GM12878 (cell line): Measurements from ENCODE around the gene DPAGT1. TPM values are rescaled to one million over a fixed set of nuclear protein-coding genes. Genes with fewer than 3 reads are reported as not detected.

ENCODE experiments used
- BACH1 ChIP-seq: fragments of 450-650 bp; IDR thresholded peaks from 2 replicates; pipeline ENCODE4 v1.6.1; 2017; ENCODE audit warnings: mild to moderate bottlenecking, borderline replicate concordance
- CREB1 ChIP-seq: IDR thresholded peaks from 2 replicates; pipeline ENCODE4 v1.6.1; 2012; ENCODE audit warnings: low read depth, mild to moderate bottlenecking, inconsistent platforms
- DPF2 ChIP-seq: fragments of 450-650 bp; IDR thresholded peaks from 2 replicates; pipeline ENCODE4 v1.6.1; 2017; ENCODE audit warnings: mild to moderate bottlenecking
- EP300 ChIP-seq, 2 experiments: fragments of 150-350 bp in 1 of 2; IDR thresholded peaks; 2 replicates each; pipeline ENCODE4 v1.6.1; 2011 to 2012; ENCODE audit warnings: low read depth in 2 of 2, low read length in 2 of 2, borderline replicate concordance in 1 of 2, improper control_type of control experiment in 1 of 2, inconsistent platforms in 1 of 2; ENCODE audit not compliant: control insufficient read depth in 1 of 2
- ETV6 ChIP-seq, 2 experiments: fragments of 450-650 bp in 1 of 2; IDR thresholded peaks in 1 of 2; conservative IDR thresholded peaks in 1 of 2; 2 replicates each; pipeline ENCODE4 v1.6.1; 2014; ENCODE audit warnings: antibody characterized with exemption in 1 of 2, borderline replicate concordance in 1 of 2, low read depth in 1 of 2, mild to moderate bottlenecking in 1 of 2, moderate library complexity in 1 of 2
- IKZF2 ChIP-seq, 2 experiments: fragments of 450-650 bp; IDR thresholded peaks; 2 replicates each; pipeline ENCODE4 v1.6.1; 2017; ENCODE audit warnings: mild to moderate bottlenecking in 2 of 2, moderate library complexity in 2 of 2
- PAX8 ChIP-seq: fragments of 450-650 bp; IDR thresholded peaks from 2 replicates; pipeline ENCODE4 v1.6.1; 2017; ENCODE audit warnings: mild to moderate bottlenecking, moderate library complexity
- RBBP5 ChIP-seq: fragments of 200-600 bp; sonication (generic); conservative IDR thresholded peaks from 2 replicates; pipeline ENCODE4 v1.6.1; 2016
- SMAD1 ChIP-seq: fragments of 450-650 bp; IDR thresholded peaks from 2 replicates; pipeline ENCODE4 v1.6.1; 2018; ENCODE audit warnings: mild to moderate bottlenecking, low read depth; ENCODE audit not compliant: partially characterized antibody
- SMARCA5 ChIP-seq: fragments of 450-650 bp; IDR thresholded peaks from 2 replicates; pipeline ENCODE4 v1.6.1; 2017; ENCODE audit warnings: mild to moderate bottlenecking
- TCF7 ChIP-seq: IDR thresholded peaks from 2 replicates; pipeline ENCODE4 v1.6.1; 2014; ENCODE audit warnings: antibody characterized with exemption, borderline replicate concordance
- YY1 ChIP-seq: IDR thresholded peaks from 2 replicates; pipeline ENCODE4 v1.6.1; 2011; ENCODE audit warnings: low read depth, mild to moderate bottlenecking, low read length
- ZSCAN29 ChIP-seq: fragments of 450-650 bp; IDR thresholded peaks from 2 replicates; pipeline ENCODE4 v1.6.1; 2017; ENCODE audit warnings: mild to moderate bottlenecking, moderate library complexity
- polyA plus RNA-seq, 11 experiments: library from polyadenylated mRNA; depleted of rRNA in 4 of 11; unstranded in 6 of 11; stranded (reverse) in 5 of 11; fragments of >200 nt; fragmentation: Nextera tagmentation in 4 of 11; fragmentation: Illumina TruSeq in 1 of 11; extraction: Ambion mirVana in 4 of 11; extraction: Trizol in 1 of 11; gene quantifications; 1 replicate in 1 of 11; 2 replicates in 10 of 11; pipeline versions ENCODE4 v1.2.1 to v1.2.3, GENCODE V29; 2011 to 2016; ENCODE audit warnings: inconsistent platforms in 2 of 11, missing spikeins in 2 of 11, low read depth in 1 of 11
- total RNA-seq, 4 experiments: library from RNA; depleted of rRNA in 3 of 4; stranded (reverse); fragments of >200 nt in 3 of 4; fragmentation: Illumina TruSeq in 1 of 4; extraction: Trizol in 1 of 4; gene quantifications; 2 replicates each; pipeline versions ENCODE4 v1.2.1 to v1.2.3, GENCODE V29; 2013 to 2021
- TF ChIP-seq, protein P1 (sequence below): IDR thresholded peaks from 2 replicates; pipeline ENCODE4 v1.6.1; 2012; ENCODE audit warnings: improper control_type of control experiment, low read depth, low read length; ENCODE audit not compliant: insufficient replicate concordance
- TF ChIP-seq, protein P2 (sequence below), 3 experiments: IDR thresholded peaks in 2 of 3; conservative IDR thresholded peaks in 1 of 3; 2 replicates each; pipeline ENCODE4 v1.5.1; 2011; ENCODE audit warnings: low read depth in 3 of 3, low read length in 3 of 3, mild to moderate bottlenecking in 3 of 3, control low read depth in 2 of 3, moderate library complexity in 2 of 3, inconsistent platforms in 1 of 3, mixed read lengths in 1 of 3; ENCODE audit not compliant: control insufficient read depth in 2 of 3, insufficient read depth in 1 of 3; ENCODE audit errors: extremely low read depth in 1 of 3
- TF ChIP-seq, protein P3 (sequence below): IDR thresholded peaks from 2 replicates; pipeline ENCODE4 v1.6.1; 2011; ENCODE audit warnings: mild to moderate bottlenecking, low read depth, low read length, moderate library complexity; ENCODE audit not compliant: insufficient replicate concordance

The DPAGT1 gene
- total and polyA plus RNA-seq, 10 of the 15 experiments (the other 5 are each of a cell fraction or from before 2014, with no cell fraction given) = 20.5 to 95.6 (median 54.3) TPM

DNA sequence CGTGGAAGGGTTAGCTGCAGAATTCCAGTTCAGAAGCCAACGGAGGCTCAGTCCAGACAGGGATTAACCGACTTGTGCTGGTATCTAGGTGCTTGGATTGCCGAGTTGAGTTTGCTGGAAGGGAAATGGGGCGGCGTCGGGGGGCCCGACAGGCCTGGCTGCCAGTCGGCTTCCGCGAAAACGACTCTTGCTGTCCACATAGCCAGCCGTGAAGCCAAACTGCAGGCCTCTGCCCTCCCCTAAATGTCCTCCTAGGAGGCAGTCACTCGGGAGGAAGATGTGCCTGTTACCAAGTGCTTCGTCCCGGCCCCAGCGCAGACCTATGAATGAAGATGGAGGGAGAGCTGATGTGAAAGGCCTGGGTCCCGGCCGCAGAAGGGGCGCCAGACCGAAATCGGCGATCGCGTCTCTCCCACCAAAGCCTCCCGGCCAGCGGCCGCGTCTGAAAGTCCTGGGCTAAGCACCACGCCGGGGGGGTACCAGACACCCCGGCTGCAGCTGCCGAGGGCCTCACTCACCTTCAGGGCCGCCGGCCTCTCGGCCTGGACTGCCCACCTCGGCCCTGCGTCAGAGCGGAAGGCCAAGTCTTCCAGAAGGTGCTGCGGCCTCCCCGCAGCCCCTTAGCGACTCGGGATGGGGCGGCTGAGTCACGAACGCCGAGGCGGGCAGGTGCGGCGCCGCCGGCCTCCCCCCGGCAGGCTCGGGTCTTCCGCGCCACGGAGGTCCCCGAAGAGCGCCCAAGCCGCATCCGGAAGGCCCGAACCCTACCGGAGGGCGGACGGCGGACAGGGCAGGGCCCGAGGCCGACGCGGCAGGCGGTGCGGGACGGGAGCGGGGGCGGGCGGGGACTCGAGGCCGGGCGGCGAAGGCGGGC is 7.5 kb downstream of the DPAGT1 start (continued):
- TF ChIP-seq, protein P1, sequence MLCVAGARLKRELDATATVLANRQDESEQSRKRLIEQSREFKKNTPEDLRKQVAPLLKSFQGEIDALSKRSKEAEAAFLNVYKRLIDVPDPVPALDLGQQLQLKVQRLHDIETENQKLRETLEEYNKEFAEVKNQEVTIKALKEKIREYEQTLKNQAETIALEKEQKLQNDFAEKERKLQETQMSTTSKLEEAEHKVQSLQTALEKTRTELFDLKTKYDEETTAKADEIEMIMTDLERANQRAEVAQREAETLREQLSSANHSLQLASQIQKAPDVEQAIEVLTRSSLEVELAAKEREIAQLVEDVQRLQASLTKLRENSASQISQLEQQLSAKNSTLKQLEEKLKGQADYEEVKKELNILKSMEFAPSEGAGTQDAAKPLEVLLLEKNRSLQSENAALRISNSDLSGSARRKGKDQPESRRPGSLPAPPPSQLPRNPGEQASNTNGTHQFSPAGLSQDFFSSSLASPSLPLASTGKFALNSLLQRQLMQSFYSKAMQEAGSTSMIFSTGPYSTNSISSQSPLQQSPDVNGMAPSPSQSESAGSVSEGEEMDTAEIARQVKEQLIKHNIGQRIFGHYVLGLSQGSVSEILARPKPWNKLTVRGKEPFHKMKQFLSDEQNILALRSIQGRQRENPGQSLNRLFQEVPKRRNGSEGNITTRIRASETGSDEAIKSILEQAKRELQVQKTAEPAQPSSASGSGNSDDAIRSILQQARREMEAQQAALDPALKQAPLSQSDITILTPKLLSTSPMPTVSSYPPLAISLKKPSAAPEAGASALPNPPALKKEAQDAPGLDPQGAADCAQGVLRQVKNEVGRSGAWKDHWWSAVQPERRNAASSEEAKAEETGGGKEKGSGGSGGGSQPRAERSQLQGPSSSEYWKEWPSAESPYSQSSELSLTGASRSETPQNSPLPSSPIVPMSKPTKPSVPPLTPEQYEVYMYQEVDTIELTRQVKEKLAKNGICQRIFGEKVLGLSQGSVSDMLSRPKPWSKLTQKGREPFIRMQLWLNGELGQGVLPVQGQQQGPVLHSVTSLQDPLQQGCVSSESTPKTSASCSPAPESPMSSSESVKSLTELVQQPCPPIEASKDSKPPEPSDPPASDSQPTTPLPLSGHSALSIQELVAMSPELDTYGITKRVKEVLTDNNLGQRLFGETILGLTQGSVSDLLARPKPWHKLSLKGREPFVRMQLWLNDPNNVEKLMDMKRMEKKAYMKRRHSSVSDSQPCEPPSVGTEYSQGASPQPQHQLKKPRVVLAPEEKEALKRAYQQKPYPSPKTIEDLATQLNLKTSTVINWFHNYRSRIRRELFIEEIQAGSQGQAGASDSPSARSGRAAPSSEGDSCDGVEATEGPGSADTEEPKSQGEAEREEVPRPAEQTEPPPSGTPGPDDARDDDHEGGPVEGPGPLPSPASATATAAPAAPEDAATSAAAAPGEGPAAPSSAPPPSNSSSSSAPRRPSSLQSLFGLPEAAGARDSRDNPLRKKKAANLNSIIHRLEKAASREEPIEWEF = no peak
- TF ChIP-seq YY1 (0 out of 2 replicates have a peak, but pooled peaks have one; percentile 17), TCF7 (no peak), EP300 (IDR thresholded peaks at IDR 0.05; ENCODE audit: borderline replicate concordance in 1 of 2, control insufficient read depth in 1 of 2, low read depth in 2 of 2, low read length in 2 of 2) (no peak), BACH1 (peak; percentile 57; the same call in 1 of the 2 replicates), ZSCAN29 (no peak), ETV6 (conservative IDR thresholded peaks at IDR 0.05 in 1 of 2, IDR thresholded peaks at IDR 0.05 in 1 of 2; ENCODE audit: borderline replicate concordance in 1 of 2, low read depth in 1 of 2) (no peak), CREB1 (0 out of 2 replicates have a peak, but pooled peaks have one; percentile 30), DPF2 (0 out of 2 replicates have a peak, but pooled peaks have one; percentile 37), IKZF2 (IDR thresholded peaks at IDR 0.05) (no peak), RBBP5 (no peak), SMARCA5 (0 out of 2 replicates have a peak, but pooled peaks have one; percentile 5), PAX8 (no peak), SMAD1 (no peak)
- TF ChIP-seq, protein P2, sequence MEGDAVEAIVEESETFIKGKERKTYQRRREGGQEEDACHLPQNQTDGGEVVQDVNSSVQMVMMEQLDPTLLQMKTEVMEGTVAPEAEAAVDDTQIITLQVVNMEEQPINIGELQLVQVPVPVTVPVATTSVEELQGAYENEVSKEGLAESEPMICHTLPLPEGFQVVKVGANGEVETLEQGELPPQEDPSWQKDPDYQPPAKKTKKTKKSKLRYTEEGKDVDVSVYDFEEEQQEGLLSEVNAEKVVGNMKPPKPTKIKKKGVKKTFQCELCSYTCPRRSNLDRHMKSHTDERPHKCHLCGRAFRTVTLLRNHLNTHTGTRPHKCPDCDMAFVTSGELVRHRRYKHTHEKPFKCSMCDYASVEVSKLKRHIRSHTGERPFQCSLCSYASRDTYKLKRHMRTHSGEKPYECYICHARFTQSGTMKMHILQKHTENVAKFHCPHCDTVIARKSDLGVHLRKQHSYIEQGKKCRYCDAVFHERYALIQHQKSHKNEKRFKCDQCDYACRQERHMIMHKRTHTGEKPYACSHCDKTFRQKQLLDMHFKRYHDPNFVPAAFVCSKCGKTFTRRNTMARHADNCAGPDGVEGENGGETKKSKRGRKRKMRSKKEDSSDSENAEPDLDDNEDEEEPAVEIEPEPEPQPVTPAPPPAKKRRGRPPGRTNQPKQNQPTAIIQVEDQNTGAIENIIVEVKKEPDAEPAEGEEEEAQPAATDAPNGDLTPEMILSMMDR (IDR thresholded peaks at IDR 0.05 in 2 of 3, conservative IDR thresholded peaks at IDR 0.05 in 1 of 3; ENCODE audit: control insufficient read depth in 2 of 3, extremely low read depth in 1 of 3, insufficient read depth in 1 of 3, low read depth in 3 of 3, low read length in 3 of 3) = no peak
- TF ChIP-seq, protein P3, sequence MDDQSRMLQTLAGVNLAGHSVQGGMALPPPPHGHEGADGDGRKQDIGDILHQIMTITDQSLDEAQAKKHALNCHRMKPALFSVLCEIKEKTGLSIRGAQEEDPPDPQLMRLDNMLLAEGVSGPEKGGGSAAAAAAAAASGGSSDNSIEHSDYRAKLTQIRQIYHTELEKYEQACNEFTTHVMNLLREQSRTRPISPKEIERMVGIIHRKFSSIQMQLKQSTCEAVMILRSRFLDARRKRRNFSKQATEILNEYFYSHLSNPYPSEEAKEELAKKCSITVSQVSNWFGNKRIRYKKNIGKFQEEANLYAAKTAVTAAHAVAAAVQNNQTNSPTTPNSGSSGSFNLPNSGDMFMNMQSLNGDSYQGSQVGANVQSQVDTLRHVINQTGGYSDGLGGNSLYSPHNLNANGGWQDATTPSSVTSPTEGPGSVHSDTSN = no peak
